Adrenal gland (tissue), 12 donors: ENCODE results near the gene PPP3CA. TPM values are rescaled to one million over a fixed set of nuclear protein-coding genes. Genes with fewer than 3 reads are reported as not detected.
A peak's percentile ranks its signal among the peaks of the same experiment; 100 is the strongest.

ENCODE experiments used
- DNase-seq, 7 donors: peaks; one replicate each; pipeline ENCODE4 v3.0.0-alpha.2; 2019 to 2020
- H3K27ac ChIP-seq, 5 donors: fragments of 200-600 bp; sonication (generic) in 4 of 5; 1 replicate in 3 of 5; 2 replicates in 2 of 5; pipeline versions ENCODE4 v1.5.1 to v1.8.0; 2016 to 2020; ENCODE audit warnings: mild to moderate bottlenecking in 1 of 5
- H3K27me3 ChIP-seq: fragments of 200-600 bp; 2 replicates; pipeline ENCODE4 v1.8.0; 2021
- H3K36me3 ChIP-seq, 2 donors: fragments of 200-600 bp; replicated peaks in 1 of 2; 1 replicate in 1 of 2; 2 replicates in 1 of 2; pipeline versions ENCODE4 v1.5.1 to v1.8.0; 2018 to 2022
- H3K4me1 ChIP-seq, 2 donors: fragments of 200-600 bp; replicated peaks in 1 of 2; 1 replicate in 1 of 2; 2 replicates in 1 of 2; pipeline versions ENCODE4 v1.5.1 to v1.8.0; 2018 to 2021
- H3K4me3 ChIP-seq, 4 donors: fragments of 200-600 bp; sonication (generic) in 3 of 4; one replicate each; pipeline ENCODE4 v1.5.1; 2016 to 2018
- H3K9me3 ChIP-seq, 3 donors: fragments of 200-600 bp; sonication (generic) in 1 of 3; replicated peaks in 1 of 3; 1 replicate in 2 of 3; 2 replicates in 1 of 3; pipeline versions ENCODE4 v1.5.1 to v1.8.0; 2016 to 2021
- CTCF ChIP-seq, 6 experiments: fragments of 450-650 bp in 4 of 6; fragments of 200-600 bp in 2 of 6; sonication (generic) in 1 of 6; IDR thresholded peaks; 1 replicate in 5 of 6; 2 replicates in 1 of 6; pipeline versions ENCODE4 v1.5.1 to v1.8.0; 2016 to 2021; ENCODE audit warnings: antibody characterized with exemption in 6 of 6, mild to moderate bottlenecking in 2 of 6, moderate library complexity in 1 of 6
- POLR2A ChIP-seq, 2 donors: fragments of 450-650 bp; IDR thresholded peaks; one replicate each; pipeline ENCODE4 v1.6.1; 2017; ENCODE audit warnings: antibody characterized with exemption in 2 of 2, mild to moderate bottlenecking in 2 of 2, moderate library complexity in 1 of 2
- WGBS, 4 donors: extraction: QIAGEN DNeasy Blood & Tissue Kit in 2 of 4; methylation state at CpG; one replicate each; pipeline versions ENCODE4 v1.1.5 to v1.1.7; 2013 to 2017; 5-methylcytosine and 5-hydroxymethylcytosine counted together
- intact Hi-C, 2 donors: fragments of 100-400 bp; cut with DNase I; formaldehyde crosslinking; loops; one replicate each; pipeline versions ENCODE4 v1.14.1 to v1.15.0; 2022 to 2023
- polyA plus RNA-seq, 3 donors: library from polyadenylated mRNA; stranded (reverse); fragments of 200-250 nt in 2 of 3; fragments of 350-450 nt in 1 of 3; fragmentation: Illumina TruSeq in 1 of 3; extraction: RNeasy Lipid Tissue Mini Kit (QIAGEN cat#74804) in 1 of 3; gene quantifications; one replicate each; pipeline ENCODE4 v1.2.3, GENCODE V29; 2013 to 2014
- total RNA-seq, 9 donors: library from RNA; depleted of rRNA in 4 of 9; stranded (reverse); fragments of >200 nt in 4 of 9; fragments of 120-200 nt in 1 of 9; fragmentation: NEBNext Ultra II Directional in 1 of 9; extraction: Animal tissue kit (Norgen Biotek cat#: 25700) in 1 of 9; gene quantifications; one replicate each; pipeline versions ENCODE4 v1.1.0 to v1.2.4, GENCODE V29; 2013 to 2023
- donor health status: healthy with polysubstance abuse.
- donor health status: Bipolar disorder and iron deficiency.
- donor health status: DM: yes; HTN: yes; CAD: no.
- donor health status: DM: no; HTN: no; CAD: no.
- donor health status: DM: no; HTN: no; CAD: no.
- donor health status: DM: yes; HTN: yes; CAD: no.

Gene PPP3CA
- total and polyA plus RNA-seq, 12 donors: 13.8 to 138 (median 43.8) TPM

- TF ChIP-seq CTCF (IDR thresholded peaks at IDR 0.05) (no peak), POLR2A (IDR thresholded peaks at IDR 0.05) (peak in 1 of 2 donors; percentile 20)
- H3K4me3 ChIP-seq: peak overlapping the region in 1 of 4 donors; percentile 37
- no peaks in the 10 kb centered on the region for H3K27me3 ChIP-seq
These were observed 58.8 kb downstream of the PPP3CA start for GRCh38 chr4:101288365-101289145.

GRCh38 chr4:101287324-101287723 lies 60.0 kb downstream of the PPP3CA start:
- intact Hi-C loops: no loop called here
- no peak for DNase-seq
- H3K4me3 ChIP-seq: no peak overlapping the region
- no peak overlapping the region for H3K27ac ChIP-seq
- no peaks in the 10 kb centered on the region for H3K9me3 ChIP-seq
- no peaks in the 10 kb centered on the region for H3K36me3 ChIP-seq
- H3K27me3 ChIP-seq: no peaks in the 10 kb centered on the region
- 76 to 82% (median 78%) methylated on average over 2 of the region's 2 CpGs for WGBS, 4 donors
- peaks cover 20 to 76% of the 10 kb centered on the region in 2 donors for H3K4me1 ChIP-seq
- no peak for TF ChIP-seq CTCF (IDR thresholded peaks at IDR 0.05)
- TF ChIP-seq POLR2A (IDR thresholded peaks at IDR 0.05): no peak

More at GRCh38 chr4:101288365-101289145, 58.8 kb downstream of the PPP3CA start:
- Histone ChIP-seq H3K9me3 (no peaks in the 10 kb centered on the region), H3K4me1 (peaks cover 20 to 70% of the 10 kb centered on the region in 2 donors), H3K27ac (peak overlapping the region in 1 of 5 donors; percentile 4), H3K36me3 (no peaks in the 10 kb centered on the region)
- peak in 4 of 7 donors; percentile 33 to 55 (median 38) for DNase-seq
- intact Hi-C loops: no loop called here
- WGBS, 4 donors: 28 to 30% (median 29%) methylated on average over 6 of the region's 6 CpGs

GRCh38 chr4:101286663-101287062 lies 60.7 kb downstream of the PPP3CA start:
- H3K9me3 ChIP-seq: no peaks in the 10 kb centered on the region
- H3K27me3 ChIP-seq: no peaks in the 10 kb centered on the region
- no peaks in the 10 kb centered on the region for H3K36me3 ChIP-seq
- 53 to 62% (median 61%) methylated on average over 1 of the region's 1 CpG for WGBS, 4 donors
- no peak overlapping the region for H3K4me3 ChIP-seq
- intact Hi-C loops: no loop called here
- no peak overlapping the region for H3K27ac ChIP-seq
- no peak for TF ChIP-seq CTCF (IDR thresholded peaks at IDR 0.05)
- TF ChIP-seq POLR2A (IDR thresholded peaks at IDR 0.05): no peak
- peaks cover 19 to 76% of the 10 kb centered on the region in 2 donors for H3K4me1 ChIP-seq
- no peak for DNase-seq

DNA sequence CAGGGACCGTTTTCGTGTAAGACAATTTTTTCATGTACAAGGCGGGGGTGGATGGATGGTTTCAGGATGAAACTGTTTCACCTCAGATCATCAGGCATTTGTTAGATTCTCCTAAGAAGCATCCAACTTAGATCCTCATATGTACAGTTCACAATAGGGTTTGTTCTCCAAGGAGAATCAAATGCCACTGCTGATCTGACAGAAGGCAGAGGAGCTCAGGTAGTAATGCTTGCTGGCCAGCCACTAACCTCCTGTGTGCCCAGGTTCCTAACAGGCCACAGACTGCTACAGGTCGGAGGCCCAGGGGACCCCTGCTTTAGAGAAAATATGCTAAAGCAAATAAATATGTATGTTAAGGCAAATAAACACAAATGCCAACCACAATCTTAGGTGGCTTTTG lies 61.3 kb downstream of the PPP3CA start:
- peaks cover 14 to 71% of the 10 kb centered on the region in 2 donors for H3K4me1 ChIP-seq
- intact Hi-C loops: no loop called here
- no peak overlapping the region for H3K4me3 ChIP-seq

More for the DNA sequence above, 61.3 kb downstream of the PPP3CA start:
- no peak for DNase-seq
- no peaks in the 10 kb centered on the region for H3K36me3 ChIP-seq
- H3K27ac ChIP-seq: peak overlapping the region in 1 of 5 donors; percentile 35
- 71 to 86% (median 78%) methylated on average over 4 of the region's 4 CpGs for WGBS, 4 donors
- H3K27me3 ChIP-seq: no peaks in the 10 kb centered on the region
- TF ChIP-seq CTCF (IDR thresholded peaks at IDR 0.05) (no peak), POLR2A (IDR thresholded peaks at IDR 0.05) (no peak)
- H3K9me3 ChIP-seq: no peaks in the 10 kb centered on the region
